IPS-18a (cell line): ENCODE results near the gene CDC42BPG.

Experiments
- H3K27ac ChIP-seq: one replicate; pipeline ENCODE4 v1.5.1; 2013; ENCODE audit warnings: low read length
- H3K27me3 ChIP-seq: one replicate; pipeline ENCODE4 v1.6.1; 2013; ENCODE audit warnings: mild to moderate bottlenecking, low read length; ENCODE audit not compliant: control insufficient read depth, insufficient read depth
- H3K36me3 ChIP-seq: one replicate; pipeline ENCODE4 v1.6.1; 2013; ENCODE audit warnings: low read depth, low read length; ENCODE audit not compliant: control insufficient read depth
- H3K4me1 ChIP-seq: one replicate; pipeline ENCODE4 v1.6.1; 2013; ENCODE audit warnings: low read depth, low read length; ENCODE audit not compliant: control insufficient read depth
- H3K4me3 ChIP-seq: one replicate; pipeline ENCODE4 v1.5.1; 2013; ENCODE audit warnings: low read length
- H3K9ac ChIP-seq: one replicate; pipeline ENCODE4 v1.6.1; 2013; ENCODE audit warnings: mild to moderate bottlenecking, low read length, moderate library complexity
- H3K9me3 ChIP-seq: one replicate; pipeline ENCODE4 v1.6.1; 2013; ENCODE audit warnings: low read depth, low read length; ENCODE audit not compliant: control insufficient read depth

CDC42BPG gene

GRCh38 chr11:64869571-64870175 is 25.2 kb upstream of the CDC42BPG start:
- Histone ChIP-seq H3K27me3 (no peaks in the 10 kb centered on the region), H3K36me3 (no peaks in the 10 kb centered on the region), H3K9me3 (no peaks in the 10 kb centered on the region), H3K27ac (no peak overlapping the region), H3K4me3 (no peak overlapping the region), H3K9ac (no peak overlapping the region), H3K4me1 (no peaks in the 10 kb centered on the region)

DNA sequence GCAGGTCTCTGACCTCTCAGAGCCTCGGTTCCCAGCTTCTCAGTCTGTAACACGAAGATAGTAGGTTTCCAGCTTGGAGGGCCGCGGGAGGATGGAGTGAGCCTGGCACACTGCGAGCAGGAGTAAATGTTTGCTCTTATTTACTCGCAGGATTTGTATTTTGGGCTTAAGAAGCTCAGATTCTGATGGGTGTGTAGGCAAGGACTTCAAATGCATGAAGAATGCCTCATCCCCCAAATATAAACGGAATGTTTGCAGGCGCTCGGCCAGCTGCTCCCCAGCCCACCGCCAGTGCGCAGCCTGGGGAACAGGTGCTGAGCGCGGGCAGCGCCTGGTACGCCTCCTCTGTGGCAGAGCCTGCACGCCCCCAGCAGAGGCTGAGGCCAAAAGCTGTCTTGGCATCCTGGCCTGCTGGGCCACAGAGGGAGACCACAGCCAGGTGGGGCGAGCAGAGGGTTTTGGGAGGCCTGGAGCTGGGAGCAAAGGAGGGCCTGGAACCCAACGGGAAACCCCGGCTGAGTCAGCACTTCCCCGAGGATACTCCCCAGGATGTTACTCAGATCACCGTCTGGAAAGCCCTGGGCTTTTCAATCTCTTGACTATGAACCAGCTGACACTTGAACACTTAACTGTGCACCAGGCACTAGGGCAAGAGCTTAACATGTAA is 24.6 kb upstream of the CDC42BPG start:
- no peaks in the 10 kb centered on the region for H3K9me3 ChIP-seq
- H3K27ac ChIP-seq: no peak overlapping the region
- peaks cover 2% of the 10 kb centered on the region for H3K4me1 ChIP-seq
- H3K27me3 ChIP-seq: no peaks in the 10 kb centered on the region
- no peaks in the 10 kb centered on the region for H3K36me3 ChIP-seq
- H3K4me3 ChIP-seq: no peak overlapping the region
- H3K9ac ChIP-seq: no peak overlapping the region

DNA sequence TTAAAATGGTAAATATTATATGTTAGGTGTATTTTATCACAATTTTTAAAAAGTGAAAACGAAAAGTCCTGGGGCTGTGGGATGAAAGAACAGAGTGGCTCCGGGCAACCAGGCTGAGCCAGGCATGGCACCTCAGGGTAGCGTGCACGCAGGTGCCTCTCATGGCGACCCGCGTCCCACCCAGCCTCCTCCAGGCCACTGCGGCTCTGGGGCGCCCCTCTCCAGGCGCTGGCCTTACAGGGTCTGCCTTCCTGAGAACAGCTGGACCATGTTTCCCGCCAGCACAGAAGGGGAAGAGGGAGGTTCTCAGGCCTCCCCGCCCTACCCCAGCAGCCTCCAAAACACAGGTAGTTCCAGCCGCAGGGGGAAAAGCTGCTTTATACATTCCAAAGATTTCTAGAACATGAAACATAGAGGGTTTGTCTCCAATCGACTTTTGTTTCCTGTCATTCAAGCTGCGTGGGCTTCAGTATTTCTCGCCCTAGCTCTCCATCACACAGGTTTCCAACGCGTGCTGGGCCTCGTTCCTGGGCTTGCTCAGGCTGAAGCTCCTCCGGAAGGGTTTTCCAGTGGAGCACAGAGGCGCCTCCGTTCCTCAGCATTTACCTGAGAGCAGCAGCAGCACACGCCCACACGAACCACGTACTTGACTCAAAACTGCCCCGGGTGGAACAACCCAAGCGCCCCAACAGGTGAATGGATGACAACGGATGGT is 23.5 kb upstream of the CDC42BPG start:
- Histone ChIP-seq H3K4me3 (no peak overlapping the region), H3K27me3 (no peaks in the 10 kb centered on the region), H3K36me3 (no peaks in the 10 kb centered on the region), H3K9me3 (no peaks in the 10 kb centered on the region), H3K4me1 (peaks cover 14% of the 10 kb centered on the region), H3K27ac (no peak overlapping the region), H3K9ac (no peak overlapping the region)

DNA sequence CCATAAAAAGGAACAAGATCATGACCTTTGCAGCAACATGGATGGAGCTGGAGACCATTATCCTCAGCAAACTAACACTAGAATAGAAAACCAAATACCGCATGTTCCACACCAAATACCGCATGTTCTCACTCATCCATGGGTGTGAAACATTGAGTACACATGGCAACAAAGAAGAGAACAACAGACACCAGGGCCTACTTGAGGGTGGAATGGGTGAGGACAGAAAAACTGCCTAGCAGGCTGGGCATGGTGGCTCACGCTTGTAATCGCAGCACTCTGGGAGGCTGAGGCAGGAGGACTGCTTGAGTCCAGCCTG is 21.7 kb upstream of the CDC42BPG start:
- peaks cover 19% of the 10 kb centered on the region for H3K4me1 ChIP-seq
- no peaks in the 10 kb centered on the region for H3K9me3 ChIP-seq
- no peak overlapping the region for H3K9ac ChIP-seq
- H3K36me3 ChIP-seq: no peaks in the 10 kb centered on the region
- no peak overlapping the region for H3K27ac ChIP-seq
- H3K27me3 ChIP-seq: no peaks in the 10 kb centered on the region
- H3K4me3 ChIP-seq: no peak overlapping the region

GRCh38 chr11:64865286-64866172 is 21.1 kb upstream of the CDC42BPG start:
- Histone ChIP-seq H3K4me3 (no peak overlapping the region), H3K4me1 (peaks cover 19% of the 10 kb centered on the region), H3K9me3 (no peaks in the 10 kb centered on the region), H3K27ac (no peak overlapping the region), H3K27me3 (no peaks in the 10 kb centered on the region), H3K9ac (no peak overlapping the region), H3K36me3 (no peaks in the 10 kb centered on the region)

DNA sequence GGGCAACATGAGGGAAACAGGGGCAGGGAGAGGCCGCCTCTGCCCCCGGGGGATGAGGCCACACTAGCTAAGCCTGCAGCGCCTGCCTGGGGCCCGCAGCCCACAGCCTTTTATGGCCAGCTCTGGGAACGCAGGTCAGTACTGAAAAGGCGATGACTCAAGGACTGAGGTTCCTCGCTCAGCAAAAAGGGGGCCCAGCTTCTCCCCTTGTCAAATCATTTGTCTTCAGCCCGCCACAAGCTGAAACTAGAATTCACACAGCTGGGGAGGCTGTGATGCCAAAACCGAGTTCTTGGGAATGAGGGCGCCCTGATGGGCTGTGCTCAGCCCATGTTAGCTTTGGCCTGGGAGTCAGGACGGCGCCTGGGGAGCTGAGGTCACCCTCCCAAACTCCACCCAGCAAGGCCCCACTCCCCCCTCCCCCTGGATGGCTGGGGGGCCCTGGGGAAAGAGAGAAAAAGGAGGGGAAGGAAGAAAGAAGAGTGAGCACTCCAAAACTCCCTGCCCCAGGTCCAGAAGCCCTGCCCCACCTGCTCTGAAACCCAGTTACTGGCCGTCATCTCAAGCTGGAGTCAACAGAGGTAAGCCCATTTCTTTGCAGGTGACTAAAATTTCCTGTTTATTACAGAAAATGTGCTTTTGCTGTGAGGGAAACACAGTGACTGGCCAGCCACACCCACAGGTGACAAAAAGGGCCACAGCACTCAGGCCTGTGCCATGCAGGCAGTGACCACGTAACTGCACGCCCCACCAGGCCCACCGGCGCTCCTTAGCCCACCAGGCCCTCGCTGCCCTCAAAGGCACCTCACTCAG is 20.2 kb upstream of the CDC42BPG start:
- peaks cover 19% of the 10 kb centered on the region for H3K4me1 ChIP-seq
- no peaks in the 10 kb centered on the region for H3K27me3 ChIP-seq
- no peak overlapping the region for H3K4me3 ChIP-seq
- no peak overlapping the region for H3K9ac ChIP-seq
- H3K36me3 ChIP-seq: no peaks in the 10 kb centered on the region
- no peak overlapping the region for H3K27ac ChIP-seq
- no peaks in the 10 kb centered on the region for H3K9me3 ChIP-seq

- Histone ChIP-seq H3K27ac (no peak overlapping the region), H3K9me3 (no peaks in the 10 kb centered on the region), H3K36me3 (no peaks in the 10 kb centered on the region), H3K4me1 (peaks cover 19% of the 10 kb centered on the region), H3K9ac (no peak overlapping the region), H3K4me3 (no peak overlapping the region), H3K27me3 (no peaks in the 10 kb centered on the region)
These were observed 19.7 kb upstream of the CDC42BPG start for GRCh38 chr11:64864135-64864472.

GRCh38 chr11:64863391-64864060 is 19.1 kb upstream of the CDC42BPG start:
- Histone ChIP-seq H3K36me3 (no peaks in the 10 kb centered on the region), H3K27me3 (no peaks in the 10 kb centered on the region), H3K9ac (no peak overlapping the region), H3K9me3 (no peaks in the 10 kb centered on the region), H3K4me1 (peaks cover 19% of the 10 kb centered on the region), H3K27ac (no peak overlapping the region), H3K4me3 (no peak overlapping the region)

- H3K27ac ChIP-seq: no peak overlapping the region
- H3K4me3 ChIP-seq: no peak overlapping the region
- H3K4me1 ChIP-seq: peaks cover 19% of the 10 kb centered on the region
- H3K9ac ChIP-seq: no peak overlapping the region
- no peaks in the 10 kb centered on the region for H3K36me3 ChIP-seq
- H3K9me3 ChIP-seq: no peaks in the 10 kb centered on the region
- no peaks in the 10 kb centered on the region for H3K27me3 ChIP-seq
These were observed 18.5 kb upstream of the CDC42BPG start for GRCh38 chr11:64862987-64863390.

DNA sequence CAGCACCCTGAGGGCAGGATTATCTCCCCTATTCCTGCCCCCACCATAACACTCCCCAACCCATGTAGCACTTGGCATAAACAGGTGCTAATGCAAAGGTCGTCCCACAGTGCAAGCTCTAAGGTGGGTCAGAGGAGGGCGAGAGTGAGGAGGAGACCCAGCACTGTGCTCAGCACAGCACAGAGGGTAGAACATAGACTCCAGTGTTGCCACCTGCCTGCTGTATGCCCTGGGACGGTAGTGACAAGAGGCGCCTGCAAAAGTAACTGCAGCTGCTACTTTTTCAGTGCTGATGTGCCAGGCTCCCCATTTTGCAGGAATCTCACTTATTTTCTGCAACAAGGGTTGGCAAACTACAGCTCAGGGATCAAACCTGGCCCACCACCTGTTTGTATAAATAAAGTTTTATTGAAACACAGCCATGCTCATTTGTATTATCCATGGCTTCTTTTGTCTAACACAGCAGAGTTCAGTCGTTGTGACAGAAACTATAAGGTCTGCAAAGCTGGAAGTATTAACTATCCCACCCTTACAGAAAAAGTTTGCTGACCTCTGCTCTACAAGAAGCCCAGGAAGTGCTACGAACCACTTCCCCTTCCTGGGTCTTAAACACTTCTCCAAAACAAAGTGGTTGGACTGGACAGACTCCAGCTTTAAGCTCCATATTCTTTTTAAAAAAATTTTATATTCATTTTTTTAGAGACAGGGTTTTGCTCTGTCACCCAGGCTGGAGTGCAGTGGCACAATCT is 16.9 kb upstream of the CDC42BPG start:
- no peak overlapping the region for H3K27ac ChIP-seq
- no peaks in the 10 kb centered on the region for H3K27me3 ChIP-seq
- H3K9ac ChIP-seq: no peak overlapping the region
- H3K4me3 ChIP-seq: no peak overlapping the region
- H3K36me3 ChIP-seq: no peaks in the 10 kb centered on the region
- peaks cover 19% of the 10 kb centered on the region for H3K4me1 ChIP-seq
- H3K9me3 ChIP-seq: no peaks in the 10 kb centered on the region
